Activated CD4-positive, alpha-beta memory T cell treated with anti-CD3 and anti-CD28 coated beads for 36 hours (primary cell): Measurements from ENCODE around the gene NOL9. TPM values are rescaled to one million over a fixed set of nuclear protein-coding genes. Genes with fewer than 3 reads are reported as not detected.

ENCODE experiments used
- CTCF ChIA-PET: fragments of 350-600 bp; sonication (Branson Sonifier 250); formaldehyde crosslinking; loops from one replicate; lab custom pipeline; 2021; ENCODE audit warnings: antibody characterized with exemption, inconsistent platforms; lab: Charles Lee
- POLR2A ChIA-PET: fragments of 350-600 bp; sonication (Branson Sonifier 250); formaldehyde crosslinking; loops from one replicate; lab custom pipeline; 2021; ENCODE audit warnings: antibody characterized with exemption; lab: Charles Lee
- DNase-seq: peaks from one replicate; pipeline ENCODE4 v3.0.0-alpha.2; 2020
- H3K27ac Mint-ChIP-seq: one replicate; pipeline ENCODE4 v1.8.0; 2021; ENCODE audit warnings: mixed read lengths
- H3K27me3 Mint-ChIP-seq: one replicate; pipeline ENCODE4 v1.8.0; 2021; ENCODE audit warnings: mixed read lengths
- H3K36me3 Mint-ChIP-seq: one replicate; pipeline ENCODE4 v1.8.0; 2021; ENCODE audit warnings: mixed read lengths
- H3K4me1 Mint-ChIP-seq: one replicate; pipeline ENCODE4 v1.8.0; 2021; ENCODE audit warnings: low read depth, mixed read lengths
- H3K4me3 Mint-ChIP-seq: one replicate; pipeline ENCODE4 v1.8.0; 2021; ENCODE audit warnings: mild to moderate bottlenecking, mixed read lengths
- H3K9me3 Mint-ChIP-seq: one replicate; pipeline ENCODE4 v1.8.0; 2021; ENCODE audit warnings: mixed read lengths
- intact Hi-C: fragments of 100-400 bp; cut with micrococcal nuclease; formaldehyde crosslinking; loops from one replicate; pipeline ENCODE4 v1.15.1; 2023
- total RNA-seq, 2 experiments: library from RNA; stranded (reverse); gene quantifications; one replicate each; pipeline ENCODE4 v1.2.3, GENCODE V29; 2021

The NOL9 gene
- total RNA-seq, 2 experiments from 2014 or later = 29.8 to 32.5 TPM

DNA sequence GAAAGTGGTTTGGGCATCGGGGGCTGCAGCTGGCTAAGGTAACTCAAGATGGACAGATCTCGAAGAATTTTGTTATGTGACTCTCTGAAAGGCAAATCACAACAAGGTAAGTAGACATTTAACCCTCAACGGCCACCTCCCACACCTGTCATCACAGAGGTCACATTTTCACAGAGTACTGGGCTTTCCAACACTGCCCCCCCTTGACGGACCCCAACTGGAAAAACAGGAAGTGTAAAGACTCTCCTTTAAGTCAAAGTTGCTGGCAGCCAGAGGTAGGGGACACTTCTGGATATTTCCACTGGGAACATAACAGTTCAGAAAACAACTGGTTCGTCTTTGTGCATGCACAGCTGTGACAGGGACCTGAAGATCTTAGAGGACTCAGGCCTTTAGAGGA is 22.3 kb downstream of the NOL9 start:
- intact Hi-C loops = no loop called here
- Mint-ChIP-seq H3K36me3 (peaks cover 35% of the 10 kb centered on the region), H3K27ac (no peak overlapping the region), H3K4me3 (no peak overlapping the region), H3K9me3 (no peaks in the 10 kb centered on the region), H3K27me3 (no peaks in the 10 kb centered on the region), H3K4me1 (no peaks in the 10 kb centered on the region)
- DNase-seq = no peak
- ChIA-PET POLR2A (no interaction called here), CTCF (no interaction called here)

DNA sequence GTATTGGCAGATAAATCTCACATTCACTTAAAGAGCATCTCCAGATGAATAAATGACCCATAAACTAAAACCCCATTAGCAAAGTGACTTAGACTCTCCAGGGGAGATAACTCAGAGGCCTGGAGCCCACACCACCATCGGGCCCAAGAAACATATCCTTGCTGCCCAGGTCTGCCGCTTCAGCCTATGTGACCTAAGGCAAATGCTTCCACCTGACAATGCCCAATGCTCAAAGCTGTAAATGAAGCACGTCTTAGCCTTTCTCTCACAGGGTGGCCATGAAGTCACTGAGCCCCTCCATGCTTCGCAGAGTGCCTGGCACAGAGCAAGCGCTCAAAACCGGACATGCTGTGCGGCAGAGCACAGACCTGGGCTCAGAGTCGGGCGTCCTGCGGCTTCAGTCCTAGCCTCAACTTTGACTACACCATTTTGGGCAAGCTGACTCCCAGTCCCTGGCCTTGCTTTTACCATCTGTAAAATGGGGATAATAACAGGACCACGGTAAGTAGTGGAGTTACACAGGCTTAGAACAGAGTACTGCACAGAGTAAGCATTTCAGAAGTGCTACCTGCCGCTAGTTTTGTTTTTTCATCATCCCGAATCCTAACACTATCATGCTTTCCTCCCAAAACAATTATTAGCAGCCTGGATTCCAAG is 23.7 kb downstream of the NOL9 start:
- ChIA-PET POLR2A (no interaction called here), CTCF (no interaction called here)
- H3K27me3 Mint-ChIP-seq = no peaks in the 10 kb centered on the region
- peaks cover 41% of the 10 kb centered on the region for H3K36me3 Mint-ChIP-seq
- intact Hi-C loops = no loop called here
- DNase-seq = no peak
- H3K27ac Mint-ChIP-seq = no peak overlapping the region
- no peaks in the 10 kb centered on the region for H3K4me1 Mint-ChIP-seq
- H3K4me3 Mint-ChIP-seq = no peak overlapping the region
- H3K9me3 Mint-ChIP-seq = no peaks in the 10 kb centered on the region

DNA sequence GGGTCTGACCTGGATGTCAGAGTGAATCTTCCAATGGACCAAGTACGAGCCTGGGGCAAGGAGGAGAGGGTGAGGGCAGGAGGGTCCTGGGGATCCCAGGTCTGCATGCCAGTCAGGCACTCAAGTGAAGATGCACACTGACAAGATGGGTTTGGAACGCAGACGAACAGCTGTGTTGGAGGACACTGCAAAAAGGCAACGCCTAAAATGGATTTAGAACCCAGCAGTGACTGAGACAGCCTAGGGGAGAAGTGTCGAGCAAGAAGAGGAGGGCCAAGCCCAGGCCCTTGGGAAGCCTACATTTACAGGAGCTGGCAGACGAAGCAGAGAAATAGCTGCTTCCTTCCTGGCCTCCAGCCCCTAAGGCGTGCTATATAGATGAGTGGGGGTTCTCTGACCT is 25.8 kb downstream of the NOL9 start:
- H3K36me3 Mint-ChIP-seq = peaks cover 35% of the 10 kb centered on the region
- no peak overlapping the region for H3K27ac Mint-ChIP-seq
- H3K27me3 Mint-ChIP-seq = no peaks in the 10 kb centered on the region
- no peak for DNase-seq
- no peaks in the 10 kb centered on the region for H3K9me3 Mint-ChIP-seq
- no peaks in the 10 kb centered on the region for H3K4me1 Mint-ChIP-seq
- ChIA-PET CTCF (no interaction called here), POLR2A (no interaction called here)
- H3K4me3 Mint-ChIP-seq = no peak overlapping the region
- intact Hi-C loops = no loop called here

DNA sequence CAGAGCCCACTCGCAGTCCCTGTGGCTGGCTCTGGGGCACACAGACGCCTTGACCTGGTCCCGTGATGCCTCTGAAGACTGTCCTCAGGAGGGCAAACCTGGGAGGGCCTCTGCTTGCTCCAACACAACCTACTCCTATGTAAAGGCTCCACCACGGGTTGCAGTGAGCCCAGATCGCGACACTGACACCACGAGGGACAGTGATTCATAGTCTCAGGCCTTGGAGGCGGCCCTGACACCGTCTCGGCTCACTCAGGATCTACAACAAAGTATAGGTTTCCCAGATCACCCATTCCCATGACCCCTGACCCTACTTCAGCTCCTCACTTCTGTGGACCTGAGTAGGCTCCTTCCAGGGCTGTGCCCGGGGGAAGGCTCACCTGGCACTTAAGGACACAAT is 28.0 kb downstream of the NOL9 start:
- Mint-ChIP-seq H3K27me3 (no peaks in the 10 kb centered on the region), H3K27ac (no peak overlapping the region), H3K4me3 (no peak overlapping the region), H3K36me3 (peaks cover 27% of the 10 kb centered on the region), H3K4me1 (no peaks in the 10 kb centered on the region), H3K9me3 (no peaks in the 10 kb centered on the region)
- intact Hi-C loops = no loop called here
- CTCF ChIA-PET = interaction anchor here (1.0 kb wide), 1 partner anchor 28 kb away, joined by 6 read pairs; the partner anchor contains the start of gene NOL9
- no peak for DNase-seq
- POLR2A ChIA-PET = no interaction called here

DNA sequence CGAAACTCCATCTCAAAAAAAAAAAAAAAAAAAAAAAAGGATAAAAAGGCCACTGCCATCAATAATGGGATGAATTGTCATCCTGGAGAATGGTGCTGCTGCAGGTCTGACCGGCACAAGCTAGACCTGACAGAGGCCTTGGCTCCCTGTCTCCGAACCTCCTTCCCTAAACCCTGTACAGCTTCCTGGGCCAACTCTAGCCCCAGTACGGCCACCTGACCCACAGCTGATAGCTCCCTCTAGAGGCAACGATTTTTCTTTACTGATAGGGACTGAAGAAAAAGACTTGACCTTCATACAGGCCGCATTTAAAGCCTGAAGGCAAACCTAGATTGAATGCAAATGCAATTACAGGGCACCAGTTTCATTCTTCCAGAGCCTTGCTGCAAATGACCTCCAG is 30.7 kb downstream of the NOL9 start:
- Mint-ChIP-seq H3K4me3 (no peak overlapping the region), H3K36me3 (peaks cover 20% of the 10 kb centered on the region), H3K27me3 (no peaks in the 10 kb centered on the region), H3K9me3 (no peaks in the 10 kb centered on the region), H3K4me1 (no peaks in the 10 kb centered on the region), H3K27ac (no peak overlapping the region)
- ChIA-PET CTCF (interaction anchor here (0.6 to 1.5 kb wide), 6 partner anchors 10 to 309 kb away, joined by 3 to 5 read pairs (median 4); no protein-coding TSS in a partner anchor), POLR2A (interaction anchor here (0.9 kb wide), 1 partner anchor 32 kb away, joined by 3 read pairs; the partner anchor contains the start of gene PLEKHG5)
- intact Hi-C loops = no loop called here
- DNase-seq = no peak

DNA sequence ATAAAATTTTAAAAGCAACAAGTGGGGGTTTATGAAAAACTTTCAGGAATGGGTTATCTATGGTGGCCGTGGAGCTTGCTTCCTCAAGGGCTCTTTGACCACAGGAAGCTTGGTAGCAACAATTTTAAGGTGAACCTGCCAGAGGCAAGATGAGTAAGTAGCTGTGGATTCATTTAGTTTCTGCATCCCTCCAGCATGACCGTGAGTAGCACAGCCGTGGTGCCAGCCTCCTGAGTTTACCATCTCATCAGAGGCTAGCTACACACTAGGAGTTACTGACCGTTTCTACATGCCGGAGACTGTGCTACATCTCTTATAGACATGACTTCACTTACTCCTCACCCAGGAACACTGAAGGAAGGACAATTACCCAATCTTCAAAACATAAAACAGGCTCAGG is 32.8 kb downstream of the NOL9 start:
- ChIA-PET CTCF (interaction anchor here (0.5 to 1.4 kb wide), 3 partner anchors 31 to 291 kb away, joined by 3 to 7 read pairs (median 4); no protein-coding TSS in a partner anchor), POLR2A (interaction anchor here (0.6 kb wide), 1 partner anchor 66 kb away, joined by 3 read pairs; no protein-coding TSS in a partner anchor)
- Mint-ChIP-seq H3K4me1 (no peaks in the 10 kb centered on the region), H3K27ac (no peak overlapping the region), H3K27me3 (no peaks in the 10 kb centered on the region), H3K9me3 (no peaks in the 10 kb centered on the region), H3K4me3 (no peak overlapping the region), H3K36me3 (peaks cover 10% of the 10 kb centered on the region)
- DNase-seq = no peak
- intact Hi-C loops = no loop called here

DNA sequence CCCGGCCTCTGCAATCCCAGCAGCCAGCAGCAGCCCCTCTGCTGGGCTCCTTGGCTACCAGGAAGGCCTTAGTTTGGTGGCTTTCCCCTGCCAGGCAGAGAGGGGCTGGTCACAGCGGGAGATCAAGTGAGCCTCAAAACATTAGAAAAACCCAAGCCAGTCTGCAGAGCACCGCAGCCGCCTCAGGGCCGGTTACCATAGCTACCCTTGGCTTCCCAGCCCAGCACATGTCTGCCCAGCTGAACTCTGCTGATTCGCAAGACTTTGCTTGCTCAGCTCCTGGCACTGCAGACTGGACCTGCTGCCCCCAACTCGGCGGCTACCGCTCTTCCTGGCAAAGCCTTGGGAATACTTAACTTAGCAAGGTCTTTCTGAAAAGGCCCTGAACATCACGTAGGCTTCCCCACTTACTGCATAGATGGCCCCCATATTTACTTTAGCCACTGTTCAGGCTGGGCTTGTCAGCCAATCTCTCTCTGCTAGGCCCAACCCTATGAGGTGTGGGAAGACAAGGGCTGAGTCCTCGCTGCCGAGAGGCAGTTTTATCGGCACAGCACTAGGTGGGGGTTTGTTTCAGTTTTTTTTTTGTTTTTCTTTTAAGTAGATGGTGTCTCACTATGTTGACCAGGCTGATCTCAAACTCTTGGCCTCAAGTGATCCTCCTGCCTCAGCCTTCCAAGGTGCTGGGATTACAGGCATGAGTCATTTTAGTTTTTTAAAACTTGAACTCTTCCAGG is 34.2 kb downstream of the NOL9 start:
- Mint-ChIP-seq H3K36me3 (peaks cover 2% of the 10 kb centered on the region), H3K27me3 (no peaks in the 10 kb centered on the region), H3K27ac (no peak overlapping the region), H3K4me1 (no peaks in the 10 kb centered on the region), H3K9me3 (no peaks in the 10 kb centered on the region), H3K4me3 (no peak overlapping the region)
- intact Hi-C loops = no loop called here
- ChIA-PET POLR2A (no interaction called here), CTCF (no interaction called here)
- DNase-seq = no peak

DNA sequence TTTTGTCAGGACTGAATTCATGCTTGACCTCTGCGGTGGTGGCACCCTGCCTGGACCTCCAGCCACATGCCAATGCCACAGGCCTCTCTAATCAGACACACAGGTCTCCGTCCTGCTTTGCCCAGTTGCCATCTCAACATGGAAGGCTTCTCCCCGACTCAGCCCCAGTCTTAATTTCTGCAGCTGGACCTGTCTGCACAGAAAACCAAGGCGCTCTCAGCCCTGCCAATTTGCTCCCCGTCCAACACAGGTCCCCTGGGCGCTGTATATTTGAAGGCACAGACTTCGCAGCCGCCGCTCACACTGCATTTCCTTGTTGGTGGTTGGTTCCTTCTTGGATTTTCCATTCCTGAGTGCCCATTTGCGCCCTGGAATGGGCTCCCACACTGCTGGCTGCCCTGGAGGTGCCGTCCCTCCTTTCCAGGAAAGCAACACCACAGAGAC is 34.8 kb downstream of the NOL9 start:
- peaks cover 2% of the 10 kb centered on the region for H3K36me3 Mint-ChIP-seq
- no peak overlapping the region for H3K27ac Mint-ChIP-seq
- H3K27me3 Mint-ChIP-seq = no peaks in the 10 kb centered on the region
- no peak for DNase-seq
- CTCF ChIA-PET = no interaction called here
- POLR2A ChIA-PET = no interaction called here
- intact Hi-C loops = no loop called here
- no peaks in the 10 kb centered on the region for H3K4me1 Mint-ChIP-seq
- no peak overlapping the region for H3K4me3 Mint-ChIP-seq
- H3K9me3 Mint-ChIP-seq = no peaks in the 10 kb centered on the region

DNA sequence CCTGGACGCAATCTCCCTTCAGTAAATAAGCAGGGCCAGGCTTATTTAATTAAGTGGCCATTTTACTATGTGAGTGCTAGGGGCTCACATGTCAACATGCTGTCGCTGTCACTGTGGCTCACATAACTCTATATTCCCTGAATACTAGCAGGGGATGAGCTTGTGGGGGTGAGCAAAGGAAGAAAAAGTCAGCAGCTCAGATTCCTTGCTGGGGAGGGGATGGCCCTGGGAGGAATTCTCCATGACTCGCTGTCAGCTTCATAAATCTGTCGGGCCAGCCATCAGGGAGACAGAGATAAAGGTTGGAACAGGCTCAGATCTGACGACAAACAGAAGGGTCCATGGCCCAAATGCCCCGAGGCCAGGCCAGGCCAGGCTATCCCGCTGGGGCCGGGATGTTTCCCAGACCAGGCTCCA is 36.9 kb downstream of the NOL9 start:
- no peak for DNase-seq
- no peaks in the 10 kb centered on the region for H3K27me3 Mint-ChIP-seq
- no peaks in the 10 kb centered on the region for H3K9me3 Mint-ChIP-seq
- no peaks in the 10 kb centered on the region for H3K4me1 Mint-ChIP-seq
- ChIA-PET POLR2A (no interaction called here), CTCF (no interaction called here)
- H3K27ac Mint-ChIP-seq = no peak overlapping the region
- H3K36me3 Mint-ChIP-seq = no peaks in the 10 kb centered on the region
- intact Hi-C loops = no loop called here
- no peak overlapping the region for H3K4me3 Mint-ChIP-seq

DNA sequence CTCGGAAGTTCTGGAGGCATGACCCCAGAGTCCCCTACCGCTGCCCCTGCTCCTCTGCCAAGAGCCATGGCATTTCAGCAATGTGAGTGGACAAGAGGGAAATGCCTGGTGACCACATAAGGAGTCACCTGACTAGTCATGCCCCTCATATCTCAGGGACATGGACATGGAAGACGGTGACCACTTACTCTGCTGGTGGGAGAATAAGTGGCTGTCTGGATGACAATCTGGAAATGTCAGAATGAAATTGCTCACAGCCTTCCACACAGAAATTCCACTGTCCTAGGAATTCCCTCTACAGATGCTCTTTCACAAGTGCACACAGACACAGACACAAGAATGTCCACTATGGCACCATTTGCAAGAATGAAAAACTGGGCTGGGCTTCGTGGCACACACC is 38.5 kb downstream of the NOL9 start:
- Mint-ChIP-seq H3K36me3 (no peaks in the 10 kb centered on the region), H3K4me3 (no peak overlapping the region), H3K27ac (no peak overlapping the region), H3K27me3 (no peaks in the 10 kb centered on the region), H3K9me3 (no peaks in the 10 kb centered on the region), H3K4me1 (no peaks in the 10 kb centered on the region)
- ChIA-PET CTCF (no interaction called here), POLR2A (no interaction called here)
- no peak for DNase-seq
- intact Hi-C loops = no loop called here

DNA sequence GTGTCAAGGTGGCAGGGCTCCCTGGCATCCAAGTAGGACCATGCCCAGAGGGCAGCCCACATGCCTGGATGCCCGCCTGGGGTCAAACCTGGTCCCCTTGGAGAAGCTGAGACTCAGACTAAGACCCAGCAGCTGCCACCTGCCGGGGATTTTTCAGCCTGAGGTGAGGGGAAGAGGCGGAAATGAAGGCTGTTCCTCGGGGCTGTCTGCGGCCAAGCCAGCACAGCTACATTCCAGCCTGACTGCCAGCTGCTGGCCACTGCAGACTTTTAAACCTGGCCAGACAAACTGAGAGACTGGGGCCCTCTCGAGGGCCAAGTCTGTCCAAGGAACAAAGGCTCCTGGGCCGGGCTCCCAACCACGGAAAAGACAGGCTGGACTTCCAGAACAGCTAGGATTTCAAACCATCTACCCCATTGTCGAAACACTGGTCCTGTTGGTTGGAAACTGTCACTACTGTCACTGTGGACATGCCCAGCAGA is 41.0 kb downstream of the NOL9 start:
- H3K9me3 Mint-ChIP-seq = no peaks in the 10 kb centered on the region
- DNase-seq = no peak
- intact Hi-C loops = no loop called here
- H3K4me1 Mint-ChIP-seq = no peaks in the 10 kb centered on the region
- no peaks in the 10 kb centered on the region for H3K27me3 Mint-ChIP-seq
- no peak overlapping the region for H3K4me3 Mint-ChIP-seq
- ChIA-PET POLR2A (no interaction called here), CTCF (interaction anchor here (0.9 to 1.0 kb wide), 2 partner anchors 10 to 75 kb away, joined by 3 read pairs; no protein-coding TSS in a partner anchor)
- H3K36me3 Mint-ChIP-seq = no peaks in the 10 kb centered on the region
- H3K27ac Mint-ChIP-seq = no peak overlapping the region

DNA sequence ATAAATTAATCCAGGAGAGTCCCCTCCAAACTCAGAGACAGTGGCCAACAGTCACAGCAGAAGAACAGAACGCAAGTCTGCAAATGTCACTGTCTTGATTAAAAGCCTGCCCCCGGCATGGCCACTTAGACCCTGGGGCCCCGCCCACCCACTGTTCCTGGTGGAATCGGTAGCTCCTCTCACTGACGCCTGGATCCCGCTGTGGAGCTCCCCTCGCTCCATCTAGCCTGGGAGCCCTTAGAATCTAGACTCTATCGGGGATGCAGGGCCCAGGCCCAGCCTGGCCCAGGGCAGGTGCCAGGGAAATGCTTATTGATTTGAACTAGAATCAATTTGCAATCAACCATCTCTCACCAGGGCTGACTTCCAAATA is 41.4 kb downstream of the NOL9 start:
- POLR2A ChIA-PET = no interaction called here
- no peak for DNase-seq
- CTCF ChIA-PET = interaction anchor here (0.9 kb wide), 1 partner anchor 75 kb away, joined by 3 read pairs; no protein-coding TSS in a partner anchor
- Mint-ChIP-seq H3K27ac (no peak overlapping the region), H3K4me1 (no peaks in the 10 kb centered on the region), H3K4me3 (no peak overlapping the region), H3K36me3 (no peaks in the 10 kb centered on the region), H3K9me3 (no peaks in the 10 kb centered on the region), H3K27me3 (no peaks in the 10 kb centered on the region)
- intact Hi-C loops = no loop called here
